Caco-2 (cell line): ENCODE data around the gene GPR78. TPM values are rescaled to one million over a fixed set of nuclear protein-coding genes. Genes with fewer than 3 reads are reported as not detected.

ENCODE experiments used
- BruUV-seq: library from RNA; stranded (reverse); fragments of 400-500 nt; replicated peaks from 2 replicates; lab custom pipeline; 2021; lab: Mats Ljungman, UMichigan
- CTCF ChIA-PET: fragments of 300-600 bp; sonication (Branson Sonifier 250); formaldehyde crosslinking; loops from one replicate; lab custom pipeline; 2022; ENCODE audit warnings: antibody characterized with exemption; lab: Charles Lee
- POLR2A ChIA-PET: fragments of 300-600 bp; sonication (Branson Sonifier 250); formaldehyde crosslinking; loops from one replicate; lab custom pipeline; 2022; ENCODE audit warnings: antibody characterized with exemption; lab: Charles Lee
- DNase-seq, 2 experiments: peaks; one replicate each; pipeline versions ENCODE4 v3.0.0 to v3.0.0-alpha.2; 2020 to 2022
- H3K27me3 ChIP-seq: replicated peaks from 2 replicates; pipeline ENCODE4 v1.6.0; 2011; ENCODE audit warnings: low read length; ENCODE audit not compliant: control insufficient read depth, insufficient read depth
- H3K36me3 ChIP-seq: 2 replicates; pipeline ENCODE4 v1.5.1; 2011; ENCODE audit warnings: low read length; ENCODE audit not compliant: control insufficient read depth, insufficient read depth
- H3K4me1 ChIP-seq: fragments of 250-450 bp; sonication (Bioruptor Pico); 2 replicates; pipeline ENCODE4 v1.5.1; 2020; ENCODE audit warnings: mild to moderate bottlenecking
- H3K4me3 ChIP-seq: 2 replicates; pipeline ENCODE4 v1.5.1; 2011; ENCODE audit warnings: low read depth, mild to moderate bottlenecking, control low read depth, low read length
- H3K9me3 ChIP-seq: fragments of 250-450 bp; sonication (Bioruptor Pico); 2 replicates; pipeline ENCODE4 v1.5.1; 2020; ENCODE audit warnings: mild to moderate bottlenecking, moderate library complexity
- H3K27ac Mint-ChIP-seq: one replicate; pipeline ENCODE4 v1.8.0; 2022; ENCODE audit warnings: mixed read lengths; ENCODE audit not compliant: unreplicated experiment
- H3K27me3 Mint-ChIP-seq: one replicate; pipeline ENCODE4 v1.8.0; 2022; ENCODE audit warnings: mixed read lengths; ENCODE audit not compliant: insufficient read depth, unreplicated experiment
- H3K36me3 Mint-ChIP-seq: one replicate; pipeline ENCODE4 v1.8.0; 2022; ENCODE audit warnings: mild to moderate bottlenecking, mixed read lengths; ENCODE audit not compliant: insufficient read depth, unreplicated experiment
- H3K4me1 Mint-ChIP-seq: one replicate; pipeline ENCODE4 v1.8.0; 2022; ENCODE audit warnings: low read depth, mixed read lengths; ENCODE audit not compliant: unreplicated experiment
- H3K4me3 Mint-ChIP-seq: one replicate; pipeline ENCODE4 v1.8.0; 2022; ENCODE audit warnings: mild to moderate bottlenecking, moderate library complexity, mixed read lengths; ENCODE audit not compliant: unreplicated experiment
- H3K9me3 Mint-ChIP-seq: one replicate; pipeline ENCODE4 v1.8.0; 2022; ENCODE audit warnings: mixed read lengths; ENCODE audit not compliant: unreplicated experiment
- CTCF ChIP-seq, 2 experiments: fragments of 200-600 bp in 1 of 2; IDR thresholded peaks; 1 replicate in 1 of 2; 2 replicates in 1 of 2; pipeline versions ENCODE4 v1.5.1 to v1.8.0; 2011 to 2022; ENCODE audit warnings: antibody characterized with exemption in 1 of 2, control low read depth in 1 of 2, inconsistent platforms in 1 of 2, low read depth in 1 of 2, low read length in 1 of 2, mild to moderate bottlenecking in 1 of 2, moderate library complexity in 1 of 2; ENCODE audit not compliant: insufficient read depth in 1 of 2, severe bottlenecking in 1 of 2, unreplicated experiment in 1 of 2
- intact Hi-C: fragments of 100-400 bp; cut with micrococcal nuclease; formaldehyde crosslinking; loops from one replicate; pipeline ENCODE4 v1.10.0; 2022; ENCODE audit not compliant: unreplicated experiment
- total RNA-seq: library from RNA; stranded (reverse); gene quantifications from 2 replicates; pipeline ENCODE4 v1.2.3, GENCODE V29; 2022

The GPR78 gene
- total RNA-seq, 1 experiment from 2014 or later: 0.68 TPM

DNA sequence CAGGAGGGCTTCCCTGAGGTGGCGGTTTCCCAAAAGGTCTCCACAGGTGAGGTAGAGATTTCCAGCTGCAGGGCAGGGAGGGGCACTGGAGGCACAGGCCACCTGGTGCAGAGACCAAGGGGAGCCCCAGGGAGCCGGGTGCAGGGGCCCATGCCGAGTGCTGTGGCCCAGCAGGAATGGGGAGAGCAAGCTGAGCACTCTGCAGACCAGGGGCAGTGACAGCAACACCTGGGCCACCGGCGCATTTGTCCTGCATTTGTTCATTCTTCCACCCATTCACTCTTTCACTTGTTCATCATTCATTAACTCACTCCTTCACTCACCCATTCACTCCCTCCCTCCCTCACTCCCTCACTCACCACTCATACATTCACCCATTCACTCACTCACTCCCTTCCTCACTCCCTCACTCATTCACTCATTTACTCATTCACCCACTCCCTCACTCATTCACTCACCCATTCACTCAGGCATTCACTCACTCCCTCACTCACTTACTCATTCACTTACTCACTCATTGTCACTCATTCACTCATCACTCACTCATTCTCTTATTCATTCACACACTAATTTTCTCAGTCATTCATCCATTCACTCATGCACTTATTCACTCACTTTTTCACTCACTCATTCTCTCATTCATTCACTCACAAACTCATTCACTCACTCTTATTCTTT, 28.7 kb downstream of the GPR78 start:
- Histone ChIP-seq H3K4me1 (no peaks in the 10 kb centered on the region), H3K36me3 (no peaks in the 10 kb centered on the region), H3K9me3 (no peaks in the 10 kb centered on the region), H3K4me3 (no peak overlapping the region), H3K27me3 (no peaks in the 10 kb centered on the region; the same call in 1 of the 2 replicates)
- peaks cover 10% of the 10 kb centered on the region for H3K27me3 Mint-ChIP-seq
- no peak overlapping the region for H3K27ac Mint-ChIP-seq
- H3K9me3 Mint-ChIP-seq: no peaks in the 10 kb centered on the region
- TF ChIP-seq CTCF (IDR thresholded peaks at IDR 0.05; ENCODE audit: insufficient read depth in 1 of 2, low read depth in 1 of 2, low read length in 1 of 2, severe bottlenecking in 1 of 2, unreplicated experiment in 1 of 2): no peak
- no peaks in the 10 kb centered on the region for H3K4me1 Mint-ChIP-seq
- ChIA-PET CTCF (no interaction called here), POLR2A (no interaction called here)
- peaks cover 6% of the 10 kb centered on the region for H3K36me3 Mint-ChIP-seq
- DNase-seq: no peak
- intact Hi-C loops: loop anchor here (10.0 kb wide), 1 partner anchor 306 kb away; no protein-coding TSS in a partner anchor
- no TSS peak for BruUV-seq
- H3K4me3 Mint-ChIP-seq: no peak overlapping the region

GRCh38 chr4:8609406-8609805, 29.2 kb downstream of the GPR78 start:
- no peaks in the 10 kb centered on the region for H3K36me3 ChIP-seq
- Mint-ChIP-seq H3K4me1 (no peaks in the 10 kb centered on the region), H3K9me3 (no peaks in the 10 kb centered on the region), H3K27ac (no peak overlapping the region), H3K27me3 (peaks cover 10% of the 10 kb centered on the region), H3K36me3 (peaks cover 6% of the 10 kb centered on the region), H3K4me3 (no peak overlapping the region)
- no peak for DNase-seq
- no peaks in the 10 kb centered on the region; the same call in 1 of the 2 replicates for H3K27me3 ChIP-seq
- intact Hi-C loops: loop anchor here (10.0 kb wide), 1 partner anchor 305 kb away; no protein-coding TSS in a partner anchor
- H3K4me3 ChIP-seq: no peak overlapping the region
- H3K9me3 ChIP-seq: no peaks in the 10 kb centered on the region
- POLR2A ChIA-PET: no interaction called here
- BruUV-seq: no TSS peak
- no peak for TF ChIP-seq CTCF (IDR thresholded peaks at IDR 0.05; ENCODE audit: insufficient read depth in 1 of 2, low read depth in 1 of 2, low read length in 1 of 2, severe bottlenecking in 1 of 2, unreplicated experiment in 1 of 2)
- CTCF ChIA-PET: no interaction called here
- no peaks in the 10 kb centered on the region for H3K4me1 ChIP-seq

DNA sequence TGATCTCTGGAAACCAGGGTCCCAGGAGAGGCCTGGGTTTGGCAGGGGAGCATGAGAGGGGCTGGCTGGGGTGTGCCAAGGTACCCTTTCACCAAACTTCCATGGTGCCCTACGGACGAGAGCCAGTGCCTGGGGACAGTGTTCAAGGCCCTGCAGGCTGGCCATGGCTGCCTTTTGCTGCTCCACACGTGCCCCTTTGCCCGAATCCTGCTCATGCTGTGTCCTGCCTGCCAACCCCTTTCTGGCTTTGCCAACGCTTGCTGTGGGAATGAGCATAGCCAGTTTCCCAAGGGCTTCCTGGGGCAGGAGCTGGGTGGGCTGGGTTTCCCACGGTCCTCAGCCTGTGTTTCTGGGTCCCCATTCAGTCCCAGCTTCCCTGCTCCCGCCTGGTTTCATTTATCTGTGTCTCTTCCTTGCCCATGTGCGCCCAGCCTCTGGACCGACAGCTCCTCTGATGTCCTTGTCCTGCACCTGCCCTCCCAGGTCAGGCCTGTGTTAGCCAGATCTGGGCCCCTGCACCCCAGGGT, 29.7 kb downstream of the GPR78 start:
- ChIA-PET POLR2A (no interaction called here), CTCF (no interaction called here)
- Histone ChIP-seq H3K36me3 (no peaks in the 10 kb centered on the region), H3K4me3 (no peak overlapping the region), H3K9me3 (no peaks in the 10 kb centered on the region), H3K27me3 (no peaks in the 10 kb centered on the region; the same call in 1 of the 2 replicates), H3K4me1 (no peaks in the 10 kb centered on the region)
- no peak overlapping the region for H3K27ac Mint-ChIP-seq
- H3K4me3 Mint-ChIP-seq: no peak overlapping the region
- intact Hi-C loops: loop anchor here (10.0 kb wide), 1 partner anchor 305 kb away; no protein-coding TSS in a partner anchor
- no peak for TF ChIP-seq CTCF (IDR thresholded peaks at IDR 0.05; ENCODE audit: insufficient read depth in 1 of 2, low read depth in 1 of 2, low read length in 1 of 2, severe bottlenecking in 1 of 2, unreplicated experiment in 1 of 2)
- H3K9me3 Mint-ChIP-seq: no peaks in the 10 kb centered on the region
- DNase-seq: no peak
- no peaks in the 10 kb centered on the region for H3K4me1 Mint-ChIP-seq
- H3K27me3 Mint-ChIP-seq: peaks cover 10% of the 10 kb centered on the region
- H3K36me3 Mint-ChIP-seq: peaks cover 6% of the 10 kb centered on the region
- no TSS peak for BruUV-seq
